ENCODE measurements around the gene C16orf96.

C16orf96 gene

DNA sequence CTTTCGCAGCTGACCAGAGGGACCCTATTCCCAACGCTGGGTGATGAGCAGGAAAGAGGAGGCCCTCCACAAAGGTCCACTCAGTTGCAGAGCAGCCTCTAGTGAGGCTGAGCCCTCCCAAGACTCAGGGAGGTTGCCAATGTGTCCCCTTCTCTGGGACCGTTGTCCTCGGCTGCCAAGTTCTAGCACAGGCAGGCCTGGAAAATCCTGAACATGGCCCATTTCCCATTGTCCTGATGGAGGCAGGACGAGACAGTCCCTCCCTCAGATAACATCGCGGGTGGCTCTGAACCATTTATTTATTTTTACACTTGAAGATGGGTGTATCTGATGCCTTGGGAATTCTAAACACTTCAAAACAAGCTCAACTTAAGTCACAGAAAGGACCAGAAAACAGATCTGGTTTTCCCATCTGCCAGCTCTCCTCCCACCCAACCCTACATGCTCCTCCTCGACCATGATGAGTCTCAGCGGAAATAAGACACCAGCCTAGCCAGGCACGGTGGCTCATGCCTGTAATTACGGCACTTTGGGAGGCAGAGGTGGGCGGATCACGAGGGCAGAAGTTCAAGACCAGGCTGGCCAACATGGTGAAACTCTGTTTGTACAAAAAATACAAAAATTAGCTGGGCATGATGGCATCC, 30.4 kb upstream of the C16orf96 start:
- DNase-seq (ENCODE audit: low read depth): no peak

DNA sequence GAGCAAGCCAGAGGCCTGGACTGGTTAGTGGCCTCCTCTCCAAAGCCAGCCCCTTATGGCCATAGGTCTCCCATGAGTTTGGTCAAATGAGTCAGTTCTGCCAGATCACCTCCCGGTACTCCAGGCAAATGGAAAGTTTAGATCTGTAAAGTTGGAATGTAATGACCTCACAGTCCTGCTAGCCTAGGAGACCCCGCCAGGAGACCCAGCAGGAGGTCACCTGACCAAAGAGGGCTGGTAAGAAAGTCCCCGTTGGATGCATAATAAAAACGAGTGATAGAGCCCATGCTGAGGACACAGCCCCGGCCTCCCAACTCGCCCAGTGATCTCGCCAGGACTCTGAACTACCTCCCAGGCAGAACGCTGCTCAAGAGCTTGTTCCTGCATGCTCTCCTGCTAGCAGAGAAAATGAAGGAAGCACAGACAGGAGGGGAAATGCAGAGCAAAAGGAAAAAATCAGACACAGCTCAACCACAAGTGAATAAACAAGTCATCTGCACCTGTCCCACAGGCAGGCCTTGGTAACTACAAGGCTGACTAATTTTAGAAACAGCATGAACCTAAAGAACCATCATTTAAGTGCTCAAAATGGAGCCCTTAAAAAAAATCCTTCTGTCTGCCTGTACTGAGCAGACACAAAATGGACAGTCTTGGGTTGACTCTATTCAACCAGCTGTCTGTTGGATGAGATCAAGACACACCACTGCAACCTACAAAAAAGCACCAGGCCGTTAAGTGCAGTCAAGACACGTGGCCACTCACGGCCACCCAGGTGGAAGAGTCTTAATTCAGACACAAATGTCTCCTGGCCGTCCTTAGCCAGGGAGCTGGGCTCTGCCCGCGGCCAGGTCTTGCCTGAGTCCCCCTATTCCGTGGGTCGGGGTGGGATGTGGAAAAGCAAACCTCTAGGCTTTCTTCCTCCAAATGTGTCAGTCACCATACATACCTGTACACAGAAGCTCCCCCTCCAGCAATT, 26.8 kb upstream of the C16orf96 start:
- no peak for DNase-seq (ENCODE audit: low read depth)

DNA sequence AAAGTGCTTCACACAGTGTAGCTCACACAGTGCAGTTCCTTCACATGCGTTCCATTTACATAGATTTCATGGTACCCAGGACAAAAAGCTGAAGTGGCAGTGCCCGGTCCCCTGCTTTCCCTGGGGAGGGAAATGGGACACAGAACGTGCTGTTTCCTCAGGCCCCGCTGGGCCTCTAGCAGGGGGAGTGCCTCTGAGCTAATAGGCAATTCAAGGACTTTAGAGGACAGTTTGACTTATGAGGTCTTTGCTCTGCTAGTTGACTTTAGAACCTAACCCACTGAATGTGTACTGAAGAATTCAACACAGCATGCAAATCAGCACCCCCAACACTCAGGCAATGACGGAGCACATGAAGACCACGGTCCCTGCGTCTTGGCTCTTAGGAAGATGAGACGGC, 24.3 kb upstream of the C16orf96 start:
- no peak for DNase-seq (ENCODE audit: low read depth)

DNA sequence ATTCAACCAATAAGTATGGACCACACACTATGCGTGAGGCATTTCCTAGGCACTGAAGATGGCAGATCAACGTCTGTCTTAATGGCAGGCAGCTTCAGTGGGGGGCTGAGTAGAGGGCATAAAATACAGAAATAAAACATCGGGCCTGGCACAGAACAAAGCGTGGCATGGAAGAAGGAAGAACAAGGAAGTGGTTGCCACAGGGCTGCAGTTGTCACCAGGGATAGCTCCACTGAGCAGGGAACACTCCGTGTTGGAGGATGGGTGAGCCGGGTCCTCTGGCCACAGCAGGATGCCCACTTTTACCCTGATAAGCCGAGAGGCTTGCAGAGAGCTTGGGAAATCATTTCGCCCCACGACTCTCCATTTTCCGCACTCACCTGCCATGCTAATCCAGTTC, 23.9 kb upstream of the C16orf96 start:
- DNase-seq (ENCODE audit: low read depth): no peak

DNA sequence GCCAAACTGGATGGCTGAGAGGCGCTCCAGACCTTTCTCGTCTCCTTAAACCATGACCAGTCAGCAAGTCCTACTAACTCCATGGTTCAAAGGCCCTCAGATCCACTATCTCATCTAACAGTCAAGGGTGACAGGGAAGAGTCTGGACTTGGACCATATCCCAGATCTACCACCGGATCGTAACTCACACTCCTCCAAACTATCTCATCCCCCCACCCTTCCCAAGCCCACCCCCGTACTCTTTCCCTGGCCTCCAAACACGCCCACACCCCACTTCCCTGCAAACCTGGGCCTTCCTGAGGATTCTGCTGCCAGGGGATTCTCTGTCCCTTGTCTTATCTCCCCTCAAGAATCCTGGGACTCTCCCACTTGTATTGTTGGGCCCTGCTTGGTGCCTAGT, 22.6 kb upstream of the C16orf96 start:
- no peak for DNase-seq (ENCODE audit: low read depth)

DNA sequence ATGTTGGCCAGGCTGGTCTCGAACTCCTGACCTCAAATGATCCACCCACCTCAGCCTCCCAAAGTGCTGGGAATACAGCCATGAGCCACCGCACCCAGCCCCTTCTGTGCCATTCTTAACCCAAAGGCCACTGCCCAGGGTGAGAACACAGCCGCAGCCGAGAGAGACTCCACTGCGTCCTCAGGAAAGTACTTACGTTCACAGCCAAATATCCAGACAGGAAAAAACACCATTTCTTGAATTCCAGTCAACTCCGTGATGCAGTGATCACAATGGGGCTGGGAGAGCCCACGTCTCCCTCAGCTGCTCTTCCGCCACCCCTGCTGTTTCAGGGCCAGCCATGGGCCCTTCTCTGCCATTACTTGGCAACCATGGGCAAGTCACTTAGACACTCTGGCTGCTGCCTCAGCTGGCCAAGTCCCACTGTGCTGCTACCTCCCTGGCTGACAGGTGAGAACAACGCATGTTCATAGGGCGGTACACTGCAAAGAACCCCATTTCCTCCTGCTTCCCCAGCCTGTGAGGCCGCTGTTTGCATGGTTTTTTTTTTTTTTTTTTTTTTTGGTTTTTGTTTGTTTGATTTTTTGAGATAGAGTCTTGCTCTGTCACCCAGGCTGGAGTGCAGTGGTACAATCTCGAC, 21.9 kb upstream of the C16orf96 start:
- no peak for DNase-seq (ENCODE audit: low read depth)

DNA sequence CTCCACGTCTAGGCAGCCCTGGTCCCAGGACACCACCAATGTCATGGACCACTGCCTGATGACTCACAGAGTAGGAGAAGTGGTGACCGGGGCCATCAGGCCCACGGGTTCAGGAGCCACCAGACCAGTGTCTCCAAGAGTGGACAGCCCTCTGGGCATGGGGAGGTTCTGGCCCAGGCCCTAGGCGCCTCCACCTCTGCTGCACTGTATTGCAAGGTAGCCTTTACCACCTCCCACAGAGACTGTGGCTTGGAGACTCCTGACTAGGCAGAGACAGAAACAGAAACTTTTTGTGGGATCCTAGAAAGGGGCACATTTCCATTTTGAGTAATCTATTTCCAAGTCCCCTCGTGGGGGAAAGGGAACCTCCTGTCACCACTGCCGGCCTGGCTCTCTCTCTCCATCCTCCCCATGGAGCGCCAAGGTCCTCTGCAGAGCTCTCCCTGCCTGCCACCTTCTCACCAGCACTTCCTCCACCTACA, 20.5 kb upstream of the C16orf96 start:
- DNase-seq (ENCODE audit: low read depth): no peak

DNA sequence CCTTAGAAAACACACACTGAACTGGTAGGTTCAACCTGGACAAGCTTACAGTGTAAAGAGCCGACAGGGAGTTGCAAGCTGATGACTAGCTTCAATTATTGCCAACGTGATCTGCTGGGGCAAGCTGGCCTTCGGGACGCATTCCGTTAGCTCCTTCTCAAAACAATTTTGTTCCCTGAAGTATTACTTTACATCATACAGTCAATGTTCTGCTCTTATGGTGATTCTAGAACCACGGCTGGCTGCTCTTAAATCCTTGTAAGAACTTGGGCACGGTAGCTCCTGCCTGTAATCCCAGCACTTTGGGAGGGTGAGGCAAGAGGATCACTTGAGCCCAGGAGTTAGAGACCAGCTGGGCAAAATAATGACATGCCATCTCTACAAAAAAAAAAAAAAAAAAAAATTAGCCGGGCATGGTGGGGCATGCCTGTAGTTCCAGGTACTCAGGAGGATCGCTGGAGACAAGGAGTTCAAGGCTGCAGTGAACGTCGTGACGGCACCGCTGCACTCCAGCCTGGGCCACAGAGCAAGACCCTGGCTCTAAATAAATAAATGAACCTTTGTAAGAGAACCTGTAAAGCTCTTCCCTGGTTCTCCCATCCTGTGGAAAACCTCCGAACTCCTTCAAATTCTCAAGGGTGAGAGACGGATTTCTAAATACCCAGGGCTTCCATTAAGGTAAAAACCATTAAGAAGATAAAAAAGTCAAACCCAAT, 19.6 kb upstream of the C16orf96 start:
- no peak for DNase-seq (ENCODE audit: low read depth)

DNA sequence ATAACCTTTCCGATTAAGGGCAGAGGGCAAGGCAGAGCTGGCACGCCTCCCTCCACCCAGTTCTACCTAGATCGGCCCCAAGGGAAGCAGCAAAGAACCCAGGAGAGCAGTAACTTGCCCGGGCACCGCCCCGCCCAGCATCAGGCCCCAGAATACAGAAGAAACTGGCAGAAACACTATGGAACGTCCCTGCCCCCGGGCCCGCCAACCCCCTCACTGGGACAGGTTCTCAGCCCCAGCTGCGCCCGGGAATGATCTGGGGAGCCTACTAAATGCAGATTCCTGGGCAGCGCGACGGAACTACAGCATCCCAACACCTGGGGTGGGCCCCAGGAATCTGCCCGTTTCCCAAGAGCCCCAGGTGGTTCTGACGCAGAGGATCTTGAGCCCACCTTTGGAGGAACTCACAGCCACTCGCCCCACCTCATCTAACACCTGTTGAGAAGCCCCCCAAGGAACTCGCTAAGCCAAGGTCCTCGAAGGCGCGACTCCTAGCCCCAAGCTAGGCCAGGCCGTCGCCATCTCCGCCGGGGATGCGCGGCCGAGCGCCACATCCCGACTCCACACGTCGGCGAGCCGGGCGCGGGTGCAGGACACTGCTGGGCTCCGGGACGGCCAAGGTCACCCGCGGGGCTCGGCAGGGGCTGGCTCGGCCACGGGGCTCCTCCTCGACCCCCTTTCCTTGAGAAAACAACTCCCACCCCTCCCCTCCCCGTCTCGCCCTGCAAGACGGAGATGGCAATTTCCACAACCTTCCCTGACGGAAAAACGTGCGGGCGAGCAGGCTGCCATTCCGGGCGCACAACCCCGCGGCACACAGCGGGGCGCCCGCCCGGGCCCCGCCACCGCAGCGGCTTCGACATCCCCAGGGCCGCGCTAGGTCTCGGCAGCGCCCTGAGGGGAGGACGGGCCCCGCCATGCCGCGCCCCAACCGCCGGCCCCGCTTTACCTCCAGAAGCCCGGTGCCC, 18.5 kb upstream of the C16orf96 start:
- DNase-seq (ENCODE audit: low read depth): no peak

DNA sequence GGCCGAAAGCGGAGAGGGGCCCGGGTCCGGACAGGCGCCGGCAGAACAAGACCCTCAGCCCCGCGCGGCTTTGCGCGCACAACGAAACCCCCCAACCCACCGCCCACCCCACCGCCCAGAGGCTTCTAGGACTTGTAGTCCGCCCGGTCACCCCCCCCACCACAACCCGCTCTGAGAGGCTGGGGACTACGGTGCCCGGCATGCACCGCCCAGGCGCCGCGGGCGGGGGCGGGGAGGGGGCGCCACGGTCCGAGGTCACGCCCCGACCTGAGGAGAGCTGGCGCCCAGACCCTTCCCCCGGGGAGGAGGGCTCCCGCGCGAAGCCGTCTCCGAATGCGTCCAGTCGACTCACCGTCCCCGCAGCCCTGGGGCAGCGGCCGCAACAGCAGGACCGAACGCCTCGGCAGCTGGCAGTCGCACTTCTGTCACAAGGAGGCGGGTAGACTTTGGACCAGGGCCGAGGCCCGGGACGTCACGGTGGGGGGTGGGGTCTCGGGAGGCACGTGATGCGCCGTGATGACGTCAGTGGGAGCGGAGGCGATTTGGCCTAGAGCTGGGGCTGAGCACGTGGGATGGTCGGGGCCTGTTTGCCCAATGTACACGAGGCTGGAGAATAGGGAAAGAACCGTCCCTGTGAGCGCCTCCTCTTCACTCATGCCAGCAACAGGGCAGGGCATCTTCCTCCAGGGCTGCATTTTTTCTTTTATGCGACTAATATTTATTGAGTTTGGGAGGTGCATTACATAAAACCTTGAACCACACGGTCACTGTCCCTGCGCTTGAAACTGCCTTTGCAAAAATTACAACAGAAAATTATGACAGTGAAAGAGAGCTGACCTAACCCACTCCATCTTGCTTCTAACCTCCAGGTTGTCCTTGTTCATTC, 17.5 kb upstream of the C16orf96 start, which contains the start of gene CDIP1:
CDIP1 (minus strand) TSS at position 424 of the 886 bp plus-strand sequence. CDS start 24,643 bp downstream, outside the sequence.
- DNase-seq (ENCODE audit: low read depth): peak; percentile 95

DNA sequence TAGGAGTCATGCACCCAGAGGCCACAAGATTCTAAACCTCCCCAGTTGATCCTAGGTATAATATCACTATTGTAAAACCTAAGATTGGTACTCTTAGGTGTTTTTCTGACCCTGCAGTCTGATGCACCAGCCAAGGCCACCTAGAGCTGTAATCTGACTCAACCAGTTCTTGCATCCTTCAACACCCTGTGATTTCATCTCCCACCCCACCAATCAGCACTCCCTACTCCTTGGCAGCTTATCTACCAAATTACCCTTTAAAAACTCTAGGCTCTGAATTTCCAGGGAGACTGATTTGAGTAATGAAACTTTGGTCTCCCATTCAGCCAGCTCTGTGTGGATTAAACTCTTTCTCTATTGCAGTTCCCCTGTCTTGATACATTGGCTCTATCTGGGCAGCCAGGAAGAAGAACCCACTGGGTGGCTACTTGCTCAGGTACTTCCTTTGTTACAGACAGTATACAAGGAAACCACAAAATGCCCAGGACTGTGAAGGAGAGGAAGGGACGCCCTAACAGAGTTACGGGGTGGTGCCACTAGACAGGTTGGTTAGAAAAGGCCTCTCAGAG, 16.3 kb upstream of the C16orf96 start:
- DNase-seq (ENCODE audit: low read depth): no peak

DNA sequence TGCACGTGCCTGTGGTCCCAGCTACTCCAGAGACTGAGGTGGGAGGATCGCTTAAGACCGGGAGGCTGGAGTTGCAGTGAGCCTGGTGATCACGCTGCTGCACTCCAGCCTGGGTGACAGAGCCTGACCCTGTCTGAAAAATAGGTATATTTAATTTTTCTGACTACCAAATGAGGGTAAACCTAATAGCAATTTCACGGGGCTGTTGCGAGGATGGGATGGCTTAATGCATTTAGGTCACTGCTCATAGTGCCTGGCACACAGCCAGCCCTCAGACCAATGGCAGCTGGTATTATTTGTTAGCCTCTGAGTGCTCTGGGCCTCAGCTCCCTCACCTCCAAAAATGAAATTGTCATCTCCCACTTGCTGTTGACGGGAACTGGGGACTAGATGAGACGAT, 11.7 kb upstream of the C16orf96 start:
- DNase-seq (ENCODE audit: low read depth): no peak

DNA sequence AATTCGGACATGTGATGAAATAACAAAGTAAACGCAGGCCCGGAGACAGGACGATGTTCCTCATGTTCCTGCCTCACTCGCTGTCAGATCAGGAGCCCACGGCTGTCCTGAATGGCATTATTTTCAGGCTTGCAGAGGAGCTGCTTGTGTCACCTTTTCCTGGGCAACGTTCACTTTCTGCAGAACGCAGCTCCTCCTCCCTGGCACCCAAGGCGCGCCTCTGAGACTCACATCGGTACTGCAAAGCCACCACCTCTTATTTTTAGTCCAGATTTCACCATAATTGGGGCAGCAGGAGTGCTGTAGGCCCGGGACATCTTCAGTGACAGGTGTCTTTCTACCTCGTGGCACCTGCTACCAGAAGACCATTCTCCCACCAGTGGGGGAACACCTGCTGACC, 8.0 kb upstream of the C16orf96 start:
- no peak for DNase-seq (ENCODE audit: low read depth)

DNA sequence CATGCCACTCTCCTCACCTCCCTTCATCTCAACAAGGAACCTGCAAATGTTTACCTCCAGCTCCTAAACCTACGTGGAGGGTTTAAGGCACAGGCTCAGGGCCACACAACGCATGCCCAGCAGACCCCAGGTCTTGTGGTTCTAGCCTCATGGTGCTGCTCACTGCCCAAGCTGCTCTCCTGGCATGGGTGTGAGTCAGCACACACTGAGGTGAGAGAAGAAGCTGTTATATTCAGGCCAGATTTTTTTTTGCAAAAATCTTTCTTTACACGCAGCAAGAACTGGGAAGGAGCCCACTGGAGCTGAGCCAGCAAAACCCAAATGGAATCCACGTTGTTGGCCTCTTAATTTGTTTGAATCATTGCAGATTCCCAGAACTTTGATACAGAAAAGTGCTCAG, 5.5 kb upstream of the C16orf96 start:
- DNase-seq (ENCODE audit: low read depth): no peak

DNA sequence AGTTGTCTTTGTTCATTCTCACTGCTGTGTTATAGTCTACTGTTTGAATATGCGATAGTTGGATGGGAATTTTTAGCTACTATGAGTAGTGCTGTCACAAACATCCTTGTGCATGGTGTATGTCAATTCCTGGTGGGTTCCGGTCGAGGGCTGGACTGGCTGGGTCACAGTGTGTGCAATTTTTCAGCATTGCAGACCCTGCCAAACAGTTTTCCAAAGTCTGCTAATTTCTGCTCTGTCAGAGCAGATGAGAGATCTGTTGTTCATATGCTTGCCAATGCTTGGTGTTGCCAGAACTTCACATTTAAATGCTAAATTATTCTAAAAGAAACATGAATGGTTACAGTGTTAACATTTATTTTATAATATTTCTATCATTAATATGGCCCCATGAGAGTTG, 3.6 kb upstream of the C16orf96 start:
- no peak for DNase-seq (ENCODE audit: low read depth)

DNA sequence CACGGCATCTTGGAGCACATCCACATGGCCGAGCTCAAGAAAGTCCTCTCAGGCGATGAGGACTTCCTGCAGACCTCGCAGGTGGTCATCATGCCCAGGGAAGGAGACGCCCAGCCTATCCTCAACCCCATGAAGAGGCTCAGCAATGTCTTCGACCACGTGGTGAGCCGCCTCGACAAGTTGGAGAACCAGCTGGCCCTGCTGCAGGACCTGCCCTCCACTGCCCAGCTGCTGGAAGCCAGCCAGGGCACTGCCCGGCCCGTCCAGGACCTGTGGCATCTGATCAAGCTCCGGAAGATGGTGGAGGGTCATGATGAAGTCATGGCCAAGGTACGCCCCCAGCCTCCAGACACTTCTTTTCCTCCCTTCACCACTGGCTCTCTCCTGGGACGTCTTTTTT, 440 bp downstream of the C16orf96 start:
- no peak for DNase-seq (ENCODE audit: low read depth)

DNA sequence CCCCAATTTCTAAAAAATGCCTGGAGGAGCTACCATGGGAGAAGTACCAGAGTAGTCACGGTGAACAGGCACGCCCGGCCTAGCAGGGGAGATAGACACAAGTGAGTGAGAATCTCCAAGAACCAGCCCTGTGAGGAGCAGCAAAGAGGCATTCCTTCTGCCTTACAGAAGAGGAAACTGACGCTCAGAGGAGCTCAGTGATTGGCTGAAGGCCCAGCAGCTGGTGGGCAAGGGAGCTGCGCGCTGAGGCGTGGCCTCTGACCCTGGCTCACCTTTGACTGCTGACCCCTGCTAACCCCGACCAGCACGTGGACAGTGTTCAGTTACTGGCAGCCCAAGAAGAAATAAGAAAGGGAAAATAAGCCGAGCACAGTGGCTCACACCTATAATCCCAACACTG, 1.8 kb downstream of the C16orf96 start:
- DNase-seq (ENCODE audit: low read depth): no peak

DNA sequence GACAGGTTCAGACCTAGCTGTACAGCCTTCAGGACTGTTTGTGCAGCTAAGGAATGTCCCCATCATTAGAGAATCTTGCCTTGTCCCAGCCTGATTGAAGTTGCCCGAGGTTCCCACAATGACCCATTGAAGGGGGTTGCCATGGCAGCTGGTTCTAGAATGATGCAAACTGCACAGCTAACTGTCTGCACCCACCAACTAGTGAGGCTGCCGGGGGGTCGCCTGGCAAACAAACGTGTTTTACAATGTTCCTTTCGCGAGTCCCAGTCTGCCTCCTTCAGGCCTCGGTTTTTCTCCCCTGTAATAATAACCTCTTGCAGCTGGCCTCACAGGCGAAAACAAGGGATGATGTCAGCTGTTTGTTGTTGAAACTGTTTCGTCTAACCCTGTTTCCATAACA, 5.5 kb downstream of the C16orf96 start:
- DNase-seq (ENCODE audit: low read depth): no peak

DNA sequence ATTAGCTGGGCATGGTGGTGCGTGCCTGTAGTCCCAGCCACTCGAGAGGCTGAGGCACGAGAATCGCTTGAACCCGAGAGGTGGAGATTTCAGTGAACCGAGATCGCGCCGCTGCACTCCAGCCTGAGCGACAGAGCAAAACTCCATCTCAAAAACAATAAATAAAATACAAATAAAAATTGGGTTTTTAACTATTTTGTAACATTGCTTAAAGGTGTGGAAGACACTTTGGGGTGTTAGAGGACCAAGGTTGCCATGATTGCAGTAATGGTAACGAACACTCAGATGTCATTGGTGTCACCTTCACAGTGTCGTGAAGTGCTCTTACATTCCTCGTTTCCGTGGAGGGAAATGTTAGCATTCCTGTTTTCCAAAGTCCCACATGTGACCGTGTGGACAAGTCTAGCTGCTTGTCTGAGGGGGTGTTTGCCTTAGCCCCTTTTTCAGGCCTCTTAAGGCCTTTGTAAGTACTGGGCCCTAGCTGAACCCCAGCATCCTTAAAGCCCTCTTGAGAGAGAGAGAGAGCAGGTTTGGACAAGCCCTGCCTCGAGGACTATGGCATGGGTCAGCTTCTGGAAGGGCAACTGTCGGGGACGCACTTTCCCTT, 8.6 kb downstream of the C16orf96 start:
- no peak for DNase-seq (ENCODE audit: low read depth)

Data from stimulated activated CD8-positive, alpha-beta memory T cell treated with anti-CD3 and anti-CD28 coated beads, Interleukin-12 subunit alpha, Interleukin-12 subunit beta, amount 100 ng/mL, for 4 hours (primary cell).